Memory B cell (primary cell): ENCODE data around the gene SLC25A26.

Experiments used
- ATAC-seq: fragments of 150-1000 bp; cut with Tn5 transposase; 2 replicates; pipeline ENCODE4 v1.10.0; 2021; ENCODE audit warnings: low read depth, mild to moderate bottlenecking, moderate library complexity
- DNase-seq, 2 donors: peaks; one replicate each; pipeline ENCODE4 v3.0.0; 2022; ENCODE audit warnings: low spot score in 2 of 2
- H3K27ac Mint-ChIP-seq: one replicate; pipeline ENCODE4 v1.8.0; 2022; ENCODE audit warnings: mild to moderate bottlenecking, moderate library complexity, mixed read lengths
- H3K27me3 Mint-ChIP-seq: one replicate; pipeline ENCODE4 v1.8.0; 2022; ENCODE audit warnings: mixed read lengths
- H3K36me3 Mint-ChIP-seq: one replicate; pipeline ENCODE4 v1.8.0; 2022; ENCODE audit warnings: mild to moderate bottlenecking, mixed read lengths
- H3K4me1 Mint-ChIP-seq: one replicate; pipeline ENCODE4 v1.8.0; 2022; ENCODE audit warnings: mixed read lengths
- H3K4me3 Mint-ChIP-seq: one replicate; pipeline ENCODE4 v1.8.0; 2022; ENCODE audit warnings: mild to moderate bottlenecking, moderate library complexity, mixed read lengths
- H3K9me3 Mint-ChIP-seq: one replicate; pipeline ENCODE4 v1.8.0; 2022; ENCODE audit warnings: mixed read lengths

The SLC25A26 gene

DNA sequence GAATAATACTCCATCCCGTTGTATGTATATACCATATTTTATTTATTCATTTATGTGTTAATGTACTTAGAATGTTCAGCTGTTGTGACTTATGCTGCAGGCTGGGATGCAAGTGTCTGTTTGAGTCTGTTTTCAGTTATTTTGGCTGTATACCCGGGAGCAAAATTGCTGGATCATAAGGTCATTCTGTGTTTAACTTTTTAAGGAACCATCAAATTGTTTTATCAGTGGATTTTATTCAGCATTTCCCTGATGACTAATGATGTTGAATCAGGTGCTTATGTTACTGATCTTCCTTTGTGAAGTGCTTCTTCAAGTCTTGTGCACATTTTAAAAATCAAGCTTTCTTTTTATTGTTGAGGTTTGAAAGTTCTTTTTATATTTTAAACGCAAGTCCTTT lies 118.1 kb downstream of the SLC25A26 start:
- no peaks in the 10 kb centered on the region for H3K27me3 Mint-ChIP-seq
- no peak overlapping the region for H3K27ac Mint-ChIP-seq
- H3K4me3 Mint-ChIP-seq, result no peak overlapping the region
- H3K36me3 Mint-ChIP-seq, result peaks cover 1% of the 10 kb centered on the region
- H3K9me3 Mint-ChIP-seq, result no peaks in the 10 kb centered on the region
- H3K4me1 Mint-ChIP-seq, result peaks cover 9% of the 10 kb centered on the region
- ATAC-seq (no peak), DNase-seq (no peak)

DNA sequence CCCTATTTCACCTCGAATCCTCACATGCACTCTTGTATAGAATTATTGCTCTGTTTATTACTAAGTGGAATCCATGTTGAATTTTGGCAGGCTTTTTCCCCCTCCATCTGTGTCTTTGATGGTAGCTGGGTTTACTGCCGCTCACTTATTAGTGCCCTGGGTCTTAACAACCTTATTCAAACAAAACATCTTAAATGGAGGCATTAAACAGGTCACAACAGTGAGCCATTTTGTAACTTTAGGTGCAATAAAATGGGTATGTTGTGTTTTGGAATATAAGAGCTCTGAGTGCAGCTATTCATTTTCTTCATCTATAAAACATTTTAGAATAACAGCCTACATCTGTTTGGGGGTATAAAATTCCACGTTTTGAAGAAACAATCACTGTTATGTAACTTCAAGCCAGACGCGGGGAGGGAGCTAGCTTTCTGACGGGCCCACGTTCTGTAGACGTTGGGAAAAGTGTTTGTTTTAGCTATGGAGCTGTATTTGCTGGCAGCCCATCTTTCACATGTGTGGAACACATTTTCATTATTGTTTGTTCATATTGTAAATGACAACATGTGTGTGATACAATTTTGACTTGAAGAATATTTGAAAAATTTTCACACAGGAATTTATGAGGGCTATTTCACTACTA lies 122.0 kb downstream of the SLC25A26 start:
- Mint-ChIP-seq H3K36me3 (peaks cover 25% of the 10 kb centered on the region), H3K27ac (no peak overlapping the region), H3K4me1 (peaks cover 9% of the 10 kb centered on the region), H3K4me3 (no peak overlapping the region), H3K9me3 (peaks cover 3% of the 10 kb centered on the region), H3K27me3 (no peaks in the 10 kb centered on the region)
- no peak for DNase-seq
- no peak for ATAC-seq

DNA sequence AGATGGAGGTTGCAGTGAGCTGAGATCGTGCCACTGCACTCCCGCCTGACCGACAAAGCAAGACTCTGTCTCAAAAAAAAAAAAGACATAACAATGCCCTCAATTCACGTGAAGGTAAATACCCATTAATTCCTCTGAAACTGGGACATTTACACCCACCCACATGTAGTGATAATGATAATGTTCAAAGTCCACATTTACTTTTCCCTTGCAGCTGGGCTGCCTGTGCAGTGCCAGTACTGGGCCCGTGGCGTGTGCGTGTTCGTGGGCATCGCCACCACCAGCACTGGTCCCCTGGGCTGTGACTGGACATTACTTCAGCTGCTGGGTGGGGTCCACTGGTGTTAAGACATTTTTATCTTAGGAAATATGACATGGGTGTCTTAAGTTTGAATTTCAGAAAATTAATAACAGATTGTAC lies 123.6 kb downstream of the SLC25A26 start:
- Mint-ChIP-seq H3K36me3 (peaks cover 32% of the 10 kb centered on the region), H3K4me1 (peaks cover 9% of the 10 kb centered on the region), H3K4me3 (no peak overlapping the region), H3K27me3 (no peaks in the 10 kb centered on the region), H3K27ac (no peak overlapping the region), H3K9me3 (peaks cover 3% of the 10 kb centered on the region)
- DNase-seq (no peak), ATAC-seq (no peak)

DNA sequence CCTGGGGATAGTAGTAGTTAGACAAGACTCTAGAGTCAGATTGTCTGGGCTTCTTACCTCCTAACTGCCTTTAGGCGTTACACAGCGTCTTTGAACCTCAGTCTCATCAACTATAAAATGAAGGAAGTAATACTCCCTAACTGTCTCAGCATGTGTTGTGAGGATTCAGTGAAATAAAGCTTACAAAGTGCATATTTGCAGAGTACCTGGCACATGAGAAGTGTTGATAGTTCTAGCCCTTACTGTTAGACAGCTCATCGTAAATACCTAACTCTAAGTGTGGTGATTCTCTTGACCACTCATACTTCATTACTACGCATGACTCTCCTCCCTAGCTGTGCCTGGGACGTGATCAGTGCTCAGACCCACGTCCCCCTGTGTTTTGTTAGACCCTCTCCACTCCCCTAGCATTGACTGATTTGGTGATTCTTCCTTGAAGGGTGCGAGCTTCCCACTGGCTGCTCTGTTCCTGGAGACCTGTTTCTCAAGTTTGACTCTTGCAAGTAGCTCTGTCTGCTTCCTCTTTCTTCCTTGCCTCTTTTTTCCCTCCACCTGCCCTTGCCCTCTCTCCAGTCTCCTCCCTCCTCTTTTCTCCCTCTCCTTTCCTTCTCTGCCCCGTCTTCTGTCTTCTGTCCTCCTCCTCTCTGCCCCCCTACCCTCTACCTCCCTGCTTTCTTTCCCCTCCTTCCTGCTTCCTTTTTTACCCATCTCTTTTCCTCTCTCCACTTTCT lies 124.2 kb downstream of the SLC25A26 start:
- Mint-ChIP-seq H3K4me3 (no peak overlapping the region), H3K27me3 (no peaks in the 10 kb centered on the region), H3K27ac (no peak overlapping the region), H3K9me3 (peaks cover 3% of the 10 kb centered on the region), H3K36me3 (peaks cover 32% of the 10 kb centered on the region), H3K4me1 (peaks cover 9% of the 10 kb centered on the region)
- ATAC-seq (no peak), DNase-seq (no peak)

DNA sequence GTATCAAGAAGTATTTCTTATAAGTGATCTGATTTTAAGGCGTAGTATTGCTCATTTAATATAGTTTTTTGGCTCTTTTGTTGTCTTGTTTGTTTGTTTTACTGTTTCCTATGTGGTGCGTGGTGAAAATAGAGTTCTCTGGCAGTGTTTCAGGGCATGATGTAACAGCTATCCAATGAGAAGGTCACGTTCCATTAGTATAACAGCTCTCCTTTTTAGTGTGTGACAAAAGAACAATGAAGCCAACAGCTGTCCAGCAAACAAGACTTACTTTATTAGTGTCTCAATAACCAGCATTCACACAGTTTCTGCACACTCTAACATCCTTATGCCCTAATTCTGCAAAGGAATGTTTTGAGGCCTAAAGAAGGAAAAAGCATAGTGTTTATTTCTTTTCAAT lies 127.9 kb downstream of the SLC25A26 start:
- Mint-ChIP-seq H3K27ac (no peak overlapping the region), H3K9me3 (peaks cover 3% of the 10 kb centered on the region), H3K4me1 (peaks cover 6% of the 10 kb centered on the region), H3K4me3 (no peak overlapping the region), H3K36me3 (peaks cover 48% of the 10 kb centered on the region), H3K27me3 (no peaks in the 10 kb centered on the region)
- ATAC-seq, result no peak
- no peak for DNase-seq

DNA sequence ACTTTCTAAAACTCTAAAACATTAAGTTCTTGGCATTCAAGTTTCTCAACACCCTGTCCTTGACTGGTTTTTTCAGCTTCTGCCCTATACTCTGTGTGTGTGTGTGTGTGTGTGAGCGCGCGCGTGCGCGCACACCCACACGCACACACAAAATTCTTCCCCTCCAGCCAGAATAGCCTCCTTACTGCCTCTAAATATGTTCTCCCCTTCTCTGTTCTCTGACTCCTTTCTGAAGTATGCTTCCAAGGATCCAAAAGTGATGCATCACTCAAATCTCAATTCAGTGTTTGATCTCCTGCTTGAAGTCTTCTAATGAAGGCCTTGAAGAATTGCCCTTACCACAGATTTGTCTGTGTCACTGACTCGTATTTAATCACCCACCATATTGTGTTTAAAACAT lies 129.8 kb downstream of the SLC25A26 start:
- Mint-ChIP-seq H3K4me3 (no peak overlapping the region), H3K27me3 (no peaks in the 10 kb centered on the region), H3K36me3 (peaks cover 40% of the 10 kb centered on the region), H3K27ac (no peak overlapping the region), H3K4me1 (no peaks in the 10 kb centered on the region), H3K9me3 (peaks cover 3% of the 10 kb centered on the region)
- DNase-seq, result no peak
- ATAC-seq, result no peak

DNA sequence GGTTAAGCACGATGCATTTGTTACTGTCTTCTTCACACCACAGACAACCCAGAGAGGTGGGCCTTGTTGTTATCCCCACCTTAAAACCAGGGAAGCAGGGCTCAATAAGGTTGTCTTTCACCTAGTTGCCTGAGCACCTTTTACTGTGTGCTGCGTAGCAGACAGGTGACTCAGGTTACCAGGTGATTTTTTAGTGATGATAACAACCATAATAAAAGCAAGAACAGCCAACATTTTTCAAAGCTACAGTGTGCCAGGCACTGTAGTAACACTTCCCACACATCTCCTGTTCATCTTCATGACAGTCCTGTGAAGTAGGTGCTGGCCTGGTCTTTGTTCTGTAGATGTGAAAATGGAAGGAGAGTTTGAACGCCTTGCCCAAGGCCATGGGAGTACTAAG lies 132.2 kb downstream of the SLC25A26 start:
- H3K27ac Mint-ChIP-seq, result no peak overlapping the region
- peaks cover 21% of the 10 kb centered on the region for H3K36me3 Mint-ChIP-seq
- no peak for DNase-seq
- H3K27me3 Mint-ChIP-seq, result no peaks in the 10 kb centered on the region
- H3K9me3 Mint-ChIP-seq, result no peaks in the 10 kb centered on the region
- ATAC-seq, result no peak
- no peak overlapping the region for H3K4me3 Mint-ChIP-seq
- H3K4me1 Mint-ChIP-seq, result no peaks in the 10 kb centered on the region

DNA sequence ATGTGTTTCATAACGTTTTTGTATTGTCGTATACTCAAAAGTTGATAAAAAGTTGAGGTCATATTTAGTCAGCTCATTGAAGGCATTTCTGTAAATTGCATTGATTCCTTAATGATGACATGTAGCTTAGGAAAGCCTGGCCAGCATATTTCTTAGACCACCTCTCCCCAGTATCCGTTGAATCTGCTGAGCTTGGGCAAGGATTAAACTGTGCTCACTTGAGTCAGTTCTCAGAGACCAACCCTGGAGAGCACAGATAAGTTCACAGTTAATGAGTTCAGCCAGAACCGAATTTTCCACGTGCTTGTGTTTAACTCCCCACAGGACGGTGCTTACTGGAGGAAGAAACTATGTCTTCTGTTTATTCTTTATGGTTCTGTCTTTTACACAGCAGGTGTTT lies 132.7 kb downstream of the SLC25A26 start:
- Mint-ChIP-seq H3K4me1 (no peaks in the 10 kb centered on the region), H3K27me3 (no peaks in the 10 kb centered on the region), H3K36me3 (peaks cover 21% of the 10 kb centered on the region), H3K4me3 (no peak overlapping the region), H3K9me3 (no peaks in the 10 kb centered on the region), H3K27ac (no peak overlapping the region)
- no peak for DNase-seq
- no peak for ATAC-seq

DNA sequence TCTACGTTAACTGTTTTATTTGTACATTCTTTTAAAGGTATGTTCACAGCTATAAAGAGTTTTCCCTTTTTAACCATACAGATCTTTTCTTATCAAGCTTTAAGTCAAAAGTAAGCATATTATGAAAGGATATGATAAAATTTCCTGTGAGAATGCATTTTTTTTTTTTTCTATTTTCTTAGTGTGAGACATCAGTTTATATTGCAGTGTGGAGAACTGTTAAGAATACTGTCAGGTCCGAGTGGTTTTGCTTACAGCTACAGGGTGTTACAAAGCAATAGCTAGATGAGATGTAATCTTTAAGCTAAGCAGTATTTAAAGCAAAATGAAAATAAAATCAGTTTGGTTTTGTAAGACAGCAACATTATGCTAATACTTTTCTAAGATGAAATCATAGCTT lies 133.2 kb downstream of the SLC25A26 start:
- H3K9me3 Mint-ChIP-seq, result no peaks in the 10 kb centered on the region
- ATAC-seq (no peak), DNase-seq (no peak)
- no peaks in the 10 kb centered on the region for H3K27me3 Mint-ChIP-seq
- H3K4me1 Mint-ChIP-seq, result no peaks in the 10 kb centered on the region
- H3K27ac Mint-ChIP-seq, result no peak overlapping the region
- H3K36me3 Mint-ChIP-seq, result peaks cover 18% of the 10 kb centered on the region
- no peak overlapping the region for H3K4me3 Mint-ChIP-seq

DNA sequence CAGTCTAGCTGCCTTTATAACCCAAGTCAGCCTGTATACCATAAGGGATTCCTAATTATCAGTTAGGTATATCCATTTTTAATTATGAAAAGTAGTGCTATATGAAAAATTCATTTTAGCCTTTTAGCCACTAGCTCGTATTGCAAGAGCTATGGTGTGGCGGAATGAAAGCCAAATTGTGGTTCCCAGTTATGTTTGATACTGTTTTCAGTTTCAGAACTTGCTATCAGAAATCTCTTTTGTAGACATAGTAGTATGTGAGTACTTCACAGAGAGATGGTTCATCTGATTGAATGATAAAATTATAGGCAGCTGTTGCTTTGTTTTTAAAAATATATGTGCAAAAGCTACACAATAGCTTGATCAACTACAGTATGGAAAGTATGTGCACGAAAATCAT lies 134.6 kb downstream of the SLC25A26 start:
- H3K27me3 Mint-ChIP-seq, result no peaks in the 10 kb centered on the region
- no peak for DNase-seq
- no peak overlapping the region for H3K4me3 Mint-ChIP-seq
- H3K9me3 Mint-ChIP-seq, result no peaks in the 10 kb centered on the region
- no peak for ATAC-seq
- no peak overlapping the region for H3K27ac Mint-ChIP-seq
- H3K4me1 Mint-ChIP-seq, result no peaks in the 10 kb centered on the region
- H3K36me3 Mint-ChIP-seq, result peaks cover 13% of the 10 kb centered on the region

DNA sequence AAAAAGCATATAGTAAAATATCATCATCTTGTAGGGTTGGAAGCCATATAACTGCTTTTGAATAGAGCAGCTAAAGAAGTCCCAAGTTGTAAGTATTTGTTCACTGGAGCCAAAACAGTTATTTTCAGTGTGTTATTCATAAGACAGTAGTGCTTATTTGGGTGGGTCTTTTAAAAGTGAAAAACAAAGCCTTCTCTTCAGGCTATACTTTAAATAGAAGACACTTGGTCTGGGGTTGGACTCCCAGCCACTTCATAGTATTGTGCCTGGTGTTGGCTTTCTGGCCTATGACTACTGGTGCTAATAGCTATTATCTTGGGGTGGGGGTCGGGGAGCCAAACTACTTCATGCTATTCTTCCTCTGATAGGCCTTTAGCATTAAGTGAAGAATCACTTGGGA lies 135.2 kb downstream of the SLC25A26 start:
- no peaks in the 10 kb centered on the region for H3K9me3 Mint-ChIP-seq
- H3K4me3 Mint-ChIP-seq, result no peak overlapping the region
- no peak for DNase-seq
- H3K36me3 Mint-ChIP-seq, result peaks cover 11% of the 10 kb centered on the region
- H3K27ac Mint-ChIP-seq, result no peak overlapping the region
- H3K4me1 Mint-ChIP-seq, result no peaks in the 10 kb centered on the region
- ATAC-seq, result no peak
- no peaks in the 10 kb centered on the region for H3K27me3 Mint-ChIP-seq

DNA sequence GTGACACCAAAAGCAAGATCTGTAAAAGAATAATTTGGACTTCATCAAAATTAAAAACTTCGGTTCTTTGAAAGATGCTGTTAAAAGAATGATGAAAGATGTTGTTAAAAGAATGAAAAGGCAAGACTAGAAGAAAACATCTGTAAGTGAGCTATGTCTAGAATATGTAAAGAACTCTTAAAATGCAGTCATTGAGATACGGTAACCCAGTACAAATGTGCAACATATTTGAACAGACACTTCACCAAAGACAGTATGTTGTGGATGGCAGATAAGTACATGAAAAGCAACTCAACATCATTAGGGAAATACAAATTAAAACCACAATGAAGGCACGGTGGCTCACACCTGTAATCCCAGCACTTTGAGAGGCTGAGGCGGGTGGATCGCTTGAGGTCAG lies 140.6 kb downstream of the SLC25A26 start:
- no peak overlapping the region for H3K27ac Mint-ChIP-seq
- DNase-seq (no peak), ATAC-seq (no peak)
- H3K4me1 Mint-ChIP-seq, result no peaks in the 10 kb centered on the region
- H3K27me3 Mint-ChIP-seq, result no peaks in the 10 kb centered on the region
- H3K9me3 Mint-ChIP-seq, result no peaks in the 10 kb centered on the region
- H3K4me3 Mint-ChIP-seq, result no peak overlapping the region
- H3K36me3 Mint-ChIP-seq, result peaks cover 8% of the 10 kb centered on the region

DNA sequence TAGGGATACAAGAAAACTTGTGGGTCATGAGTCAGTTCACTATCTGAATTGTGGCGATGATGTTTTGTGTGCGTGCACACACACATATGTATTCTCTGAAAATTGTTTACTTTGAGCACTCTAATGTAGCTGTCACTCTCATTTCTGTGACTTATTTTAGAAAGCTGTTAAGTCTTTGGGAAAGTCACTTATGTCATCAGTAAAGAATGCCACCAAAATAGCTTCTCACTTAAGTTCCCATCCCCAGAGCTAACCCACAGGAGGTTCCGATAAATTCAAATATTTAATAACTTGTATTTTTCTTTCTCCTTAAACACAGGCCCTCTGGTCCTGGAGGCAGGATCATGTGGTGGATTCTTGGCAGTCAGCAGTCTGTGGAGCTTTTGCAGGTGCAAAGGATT lies 141.7 kb downstream of the SLC25A26 start:
- Mint-ChIP-seq H3K27me3 (no peaks in the 10 kb centered on the region), H3K9me3 (no peaks in the 10 kb centered on the region), H3K36me3 (peaks cover 9% of the 10 kb centered on the region), H3K4me1 (no peaks in the 10 kb centered on the region), H3K4me3 (no peak overlapping the region), H3K27ac (no peak overlapping the region)
- ATAC-seq, result no peak
- no peak for DNase-seq

DNA sequence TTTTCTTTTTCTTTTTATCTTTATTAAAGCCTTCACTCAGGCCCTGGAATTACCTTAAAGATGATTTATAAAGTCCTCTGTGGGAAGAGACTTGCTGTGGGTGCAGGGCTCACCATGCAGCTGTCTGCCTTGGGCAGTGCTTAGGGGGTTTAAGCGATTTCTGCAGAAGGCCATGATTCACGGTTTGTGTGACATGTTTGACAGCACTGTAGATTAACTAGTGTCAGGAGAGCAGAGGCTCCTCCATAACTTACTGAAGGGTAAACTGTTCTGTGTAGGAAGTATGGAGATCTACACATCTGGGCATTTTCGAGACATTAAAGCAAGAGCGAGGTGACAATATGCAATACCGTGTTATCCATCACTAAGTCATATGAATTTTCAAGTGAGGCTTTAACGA lies 142.3 kb downstream of the SLC25A26 start:
- Mint-ChIP-seq H3K27ac (no peak overlapping the region), H3K27me3 (no peaks in the 10 kb centered on the region), H3K36me3 (peaks cover 9% of the 10 kb centered on the region), H3K4me3 (no peak overlapping the region), H3K9me3 (no peaks in the 10 kb centered on the region), H3K4me1 (no peaks in the 10 kb centered on the region)
- DNase-seq, result no peak
- no peak for ATAC-seq

DNA sequence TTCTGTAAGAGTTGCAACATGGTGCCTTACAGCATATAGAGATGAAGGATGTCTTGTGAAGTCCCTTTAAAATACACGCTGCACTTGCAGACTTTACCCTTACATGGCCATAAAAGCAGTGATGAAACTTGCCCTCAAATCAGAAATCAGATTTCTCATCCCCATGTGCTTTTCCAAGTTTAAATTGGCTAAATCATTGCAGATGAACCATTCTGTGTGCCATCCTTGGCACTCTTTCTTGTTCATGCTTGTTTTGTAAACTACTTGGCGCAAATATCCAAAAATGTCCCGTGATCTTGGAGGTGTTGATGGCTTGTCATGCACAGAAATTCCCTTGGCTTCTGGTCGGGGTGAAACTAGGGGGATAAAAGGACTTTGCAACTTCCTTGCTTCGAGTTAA lies 144.3 kb downstream of the SLC25A26 start:
- Mint-ChIP-seq H3K9me3 (no peaks in the 10 kb centered on the region), H3K36me3 (peaks cover 20% of the 10 kb centered on the region), H3K27ac (no peak overlapping the region), H3K4me1 (no peaks in the 10 kb centered on the region), H3K4me3 (no peak overlapping the region), H3K27me3 (no peaks in the 10 kb centered on the region)
- no peak for DNase-seq
- no peak for ATAC-seq
